Testis (tissue), 3 donors: Measurements from ENCODE around the gene CPA1. TPM values are rescaled to one million over a fixed set of nuclear protein-coding genes. Genes with fewer than 3 reads are reported as not detected.

ENCODE experiments used
- DNase-seq: peaks from one replicate; pipeline ENCODE4 v3.0.0-alpha.2; 2019
- H3K27ac ChIP-seq, 2 donors: fragments of 200-600 bp; sonication (generic); one replicate each; pipeline ENCODE4 v1.5.1; 2019
- H3K27me3 ChIP-seq: fragments of 200-600 bp; sonication (generic); one replicate; pipeline ENCODE4 v1.5.1; 2019
- H3K36me3 ChIP-seq: fragments of 200-600 bp; sonication (generic); one replicate; pipeline ENCODE4 v1.5.1; 2017; ENCODE audit warnings: low read depth; ENCODE audit errors: missing control alignments
- H3K4me1 ChIP-seq: fragments of 200-600 bp; sonication (generic); one replicate; pipeline ENCODE4 v1.5.1; 2019
- H3K4me3 ChIP-seq, 2 donors: fragments of 200-600 bp; sonication (generic); one replicate each; pipeline ENCODE4 v1.5.1; 2017 to 2019
- H3K9me3 ChIP-seq: fragments of 200-600 bp; sonication (generic); one replicate; pipeline ENCODE4 v1.5.1; 2017
- CTCF ChIP-seq, 3 experiments: fragments of 450-650 bp in 2 of 3; fragments of 200-600 bp in 1 of 3; sonication (generic) in 1 of 3; IDR thresholded peaks; one replicate each; pipeline ENCODE4 v1.5.1; 2016 to 2019; ENCODE audit warnings: antibody characterized with exemption in 3 of 3, mild to moderate bottlenecking in 2 of 3, moderate library complexity in 1 of 3
- POLR2A ChIP-seq: fragments of 450-650 bp; IDR thresholded peaks from one replicate; pipeline ENCODE4 v1.6.1; 2017; ENCODE audit warnings: antibody characterized with exemption, mild to moderate bottlenecking, moderate library complexity
- WGBS, 2 donors: methylation state at CpG; one replicate each; pipeline ENCODE4 v1.1.5; 2018; 5-methylcytosine and 5-hydroxymethylcytosine counted together
- intact Hi-C: fragments of 100-400 bp; cut with DNase I; formaldehyde crosslinking; loops from one replicate; pipeline ENCODE4 v1.15.1; 2023; ENCODE audit warnings: low total_unique reads
- polyA plus RNA-seq: library from polyadenylated mRNA; stranded (reverse); fragments of 350-450 nt; fragmentation: Illumina TruSeq; extraction: RNeasy Lipid Tissue Mini Kit (QIAGEN cat#74804); gene quantifications from one replicate; pipeline ENCODE4 v1.2.3, GENCODE V29; 2014; ENCODE audit warnings: low read depth, low replicate concordance; ENCODE audit not compliant: insufficient read depth
- total RNA-seq, 2 donors: library from RNA; depleted of rRNA; stranded (reverse); fragments of >200 nt; gene quantifications; one replicate each; pipeline ENCODE4 v1.2.3, GENCODE V29; 2016

The CPA1 gene
- total and polyA plus RNA-seq, 3 donors from 2014 or later, result 2.5 to 3.9 (median 3.0) TPM

- Histone ChIP-seq H3K27ac (no peak overlapping the region), H3K27me3 (no peaks in the 10 kb centered on the region), H3K9me3 (no peaks in the 10 kb centered on the region), H3K4me1 (no peaks in the 10 kb centered on the region), H3K36me3 (no peaks in the 10 kb centered on the region), H3K4me3 (no peak overlapping the region)
- WGBS, 2 donors, result 97 to 99% methylated on average over 3 of the region's 3 CpGs
- DNase-seq, result no peak
- no peak for TF ChIP-seq CTCF (IDR thresholded peaks at IDR 0.05)
- TF ChIP-seq POLR2A, result no peak
- intact Hi-C loops, result no loop called here
Measured at GRCh38 chr7:130423501-130424037, 43.3 kb downstream of the CPA1 start.

- no peak overlapping the region for H3K27ac ChIP-seq
Measured at GRCh38 chr7:130425796-130426195, 45.5 kb downstream of the CPA1 start.

GRCh38 chr7:130426564-130426963, 46.3 kb downstream of the CPA1 start:
- intact Hi-C loops, result no loop called here
- Histone ChIP-seq H3K4me1 (peaks cover 5% of the 10 kb centered on the region), H3K27ac (no peak overlapping the region), H3K4me3 (no peak overlapping the region), H3K9me3 (no peaks in the 10 kb centered on the region), H3K36me3 (no peaks in the 10 kb centered on the region), H3K27me3 (no peaks in the 10 kb centered on the region)
- no peak for DNase-seq
- TF ChIP-seq CTCF (IDR thresholded peaks at IDR 0.05) (no peak), POLR2A (no peak)
- WGBS, 2 donors, result 79 to 85% methylated on average over 4 of the region's 4 CpGs

More at GRCh38 chr7:130425796-130426195, 45.5 kb downstream of the CPA1 start:
- no peak overlapping the region for H3K4me3 ChIP-seq
- H3K9me3 ChIP-seq, result no peaks in the 10 kb centered on the region
- WGBS, 2 donors, result 83 to 85% methylated on average over 4 of the region's 4 CpGs
- no peaks in the 10 kb centered on the region for H3K4me1 ChIP-seq
- intact Hi-C loops, result no loop called here
- no peaks in the 10 kb centered on the region for H3K36me3 ChIP-seq
- H3K27me3 ChIP-seq, result no peaks in the 10 kb centered on the region
- DNase-seq, result no peak
- TF ChIP-seq POLR2A (no peak), CTCF (IDR thresholded peaks at IDR 0.05) (no peak)

- Histone ChIP-seq H3K4me3 (no peak overlapping the region), H3K27me3 (no peaks in the 10 kb centered on the region), H3K4me1 (peaks cover 5% of the 10 kb centered on the region), H3K36me3 (no peaks in the 10 kb centered on the region), H3K27ac (no peak overlapping the region), H3K9me3 (no peaks in the 10 kb centered on the region)
- intact Hi-C loops, result no loop called here
- TF ChIP-seq CTCF (IDR thresholded peaks at IDR 0.05) (no peak), POLR2A (no peak)
- 88 to 97% methylated on average over 4 of the region's 4 CpGs for WGBS, 2 donors
- DNase-seq, result no peak
Measured at GRCh38 chr7:130429019-130429418, 48.7 kb downstream of the CPA1 start.

- Histone ChIP-seq H3K27me3 (no peaks in the 10 kb centered on the region), H3K27ac (peak overlapping the region in 1 of 2 donors; percentile 12), H3K9me3 (no peaks in the 10 kb centered on the region), H3K36me3 (no peaks in the 10 kb centered on the region), H3K4me3 (no peak overlapping the region), H3K4me1 (peaks cover 5% of the 10 kb centered on the region)
- TF ChIP-seq POLR2A (no peak), CTCF (IDR thresholded peaks at IDR 0.05) (no peak)
- 36 to 43% methylated on average over 1 of the region's 1 CpG for WGBS, 2 donors
- DNase-seq, result no peak
- intact Hi-C loops, result no loop called here
Measured at GRCh38 chr7:130430115-130430514, 49.8 kb downstream of the CPA1 start.
